Measurements from ENCODE around the gene PGBD2. TPM values are rescaled to one million over a fixed set of nuclear protein-coding genes. Genes with fewer than 3 reads are reported as not detected.
"Not testable (repeated sequence)": the region's sequence is repeated elsewhere in the genome, so short reads cannot be mapped to it uniquely, and the experiment has no call there.

PGBD2 gene
- total RNA-seq, 1 donor from 2014 or later: 3.3 TPM

GRCh38 chr1:248923352-248924338 lies 17.6 kb downstream of the PGBD2 start:
- ATAC-seq: no peak

GRCh38 chr1:248924696-248925532 lies 18.9 kb downstream of the PGBD2 start:
- intact Hi-C loops (cut with micrococcal nuclease): no loop called here
- DNase-seq (no peak), ATAC-seq (peak; percentile 75)

More at GRCh38 chr1:248923352-248924338, 17.6 kb downstream of the PGBD2 start:
- DNase-seq: no peak
- intact Hi-C loops (cut with micrococcal nuclease): no loop called here

GRCh38 chr1:248925859-248926258 lies 19.8 kb downstream of the PGBD2 start:
- DNase-seq; ATAC-seq; intact Hi-C loops (cut with micrococcal nuclease): not testable (repeated sequence)

GRCh38 chr1:248926401-248927182 lies 20.6 kb downstream of the PGBD2 start:
- intact Hi-C loops (cut with micrococcal nuclease): no loop called here
- DNase-seq: no peak
- ATAC-seq: no peak

DNA sequence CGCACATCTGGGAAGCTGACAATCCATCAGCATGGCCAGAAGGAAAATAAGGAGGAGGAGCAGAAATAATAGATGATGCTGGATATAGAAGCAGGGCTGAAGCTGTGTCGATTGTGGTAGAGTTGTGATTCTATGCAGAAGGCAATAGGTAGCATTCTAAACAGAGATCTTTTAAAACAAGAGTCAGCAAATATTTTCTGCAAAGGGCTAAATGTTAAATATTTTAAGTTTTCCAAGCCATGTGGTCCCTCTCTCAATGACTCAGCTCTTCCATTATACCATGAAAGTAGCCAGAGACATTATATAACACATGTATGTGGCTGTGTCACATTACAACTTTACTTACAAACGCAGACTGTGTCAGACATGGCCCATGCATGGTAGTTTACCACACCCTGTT lies 21.2 kb downstream of the PGBD2 start:
- intact Hi-C loops (cut with micrococcal nuclease); ATAC-seq; DNase-seq: not testable (repeated sequence)

DNA sequence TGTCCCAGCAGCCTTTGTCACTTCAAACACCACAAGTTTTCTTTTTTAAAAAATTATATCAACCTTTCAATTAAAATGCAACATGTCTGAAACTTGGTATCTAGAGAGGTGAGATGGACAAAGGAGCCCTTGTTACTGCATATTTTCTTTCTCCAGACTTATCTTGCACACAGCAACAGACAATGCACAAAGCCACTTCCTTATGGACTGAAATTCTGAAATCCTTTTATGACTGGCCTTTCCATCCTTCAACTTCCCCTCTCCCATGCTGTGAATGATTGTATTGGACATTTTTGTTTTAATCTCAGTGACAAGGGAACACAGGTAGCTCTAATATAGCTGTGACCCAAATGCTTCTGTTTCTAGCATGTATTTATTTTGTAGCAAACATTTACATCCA lies 22.1 kb downstream of the PGBD2 start:
- ATAC-seq; DNase-seq; intact Hi-C loops (cut with micrococcal nuclease): not testable (repeated sequence)

- intact Hi-C loops (cut with micrococcal nuclease); DNase-seq: not testable (repeated sequence)
Measured at GRCh38 chr1:248930037-248930436, 24.0 kb downstream of the PGBD2 start.

DNA sequence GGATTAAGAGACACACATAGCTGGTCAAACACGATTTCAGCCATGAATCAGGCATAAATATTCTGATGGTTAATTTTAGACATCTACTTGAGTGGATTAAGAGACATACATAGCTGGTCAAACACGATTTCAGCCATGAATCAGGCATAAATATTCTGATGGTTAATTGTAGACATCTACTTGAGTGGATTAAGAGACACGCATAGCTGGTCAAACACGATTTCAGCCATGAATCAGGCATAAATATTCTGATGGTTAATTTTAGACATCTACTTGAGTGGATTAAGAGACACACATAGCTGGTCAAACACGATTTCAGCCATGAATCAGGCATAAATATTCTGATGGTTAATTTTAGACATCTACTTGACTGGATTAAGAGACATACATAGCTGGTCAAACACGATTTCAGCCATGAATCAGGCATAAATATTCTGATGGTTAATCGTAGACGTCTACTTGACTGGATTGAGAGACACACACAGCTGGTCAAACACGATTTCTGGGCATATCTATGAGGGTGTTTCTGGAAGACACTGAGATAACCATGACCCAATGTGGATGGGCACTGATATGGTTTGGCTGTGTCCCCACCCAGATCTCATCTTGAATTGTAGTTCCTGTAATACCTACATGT lies 32.3 kb downstream of the PGBD2 start:
- intact Hi-C loops (cut with micrococcal nuclease); DNase-seq; ATAC-seq: not testable (repeated sequence)

More at GRCh38 chr1:248930037-248930436, 24.0 kb downstream of the PGBD2 start:
- ATAC-seq: not testable (repeated sequence)

GRCh38 chr1:248944134-248944999 lies 38.3 kb downstream of the PGBD2 start:
- intact Hi-C loops (cut with micrococcal nuclease); DNase-seq; ATAC-seq: not testable (repeated sequence)

DNA sequence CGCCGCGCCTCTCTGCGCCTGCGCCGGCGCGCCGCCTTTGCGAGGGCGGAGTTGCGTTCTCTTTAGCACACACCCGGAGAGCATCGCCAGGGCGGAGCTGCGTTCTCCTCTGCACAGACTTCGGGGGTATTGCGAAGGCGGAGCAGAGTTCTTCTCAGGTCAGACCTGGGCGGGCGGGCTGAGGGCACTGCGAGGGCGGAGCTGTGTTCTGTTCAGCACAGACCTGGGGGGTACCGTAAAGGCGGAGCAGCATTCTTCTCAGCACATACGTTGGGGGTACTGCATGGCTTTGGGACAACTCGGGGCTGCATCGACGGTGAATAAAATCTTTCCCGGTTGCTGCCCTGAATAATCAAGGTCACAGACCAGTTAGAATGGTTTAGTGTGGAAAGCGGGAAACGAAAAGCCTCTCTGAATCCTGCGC lies 39.0 kb downstream of the PGBD2 start:
- DNase-seq; ATAC-seq; intact Hi-C loops (cut with micrococcal nuclease): not testable (repeated sequence)

DNA sequence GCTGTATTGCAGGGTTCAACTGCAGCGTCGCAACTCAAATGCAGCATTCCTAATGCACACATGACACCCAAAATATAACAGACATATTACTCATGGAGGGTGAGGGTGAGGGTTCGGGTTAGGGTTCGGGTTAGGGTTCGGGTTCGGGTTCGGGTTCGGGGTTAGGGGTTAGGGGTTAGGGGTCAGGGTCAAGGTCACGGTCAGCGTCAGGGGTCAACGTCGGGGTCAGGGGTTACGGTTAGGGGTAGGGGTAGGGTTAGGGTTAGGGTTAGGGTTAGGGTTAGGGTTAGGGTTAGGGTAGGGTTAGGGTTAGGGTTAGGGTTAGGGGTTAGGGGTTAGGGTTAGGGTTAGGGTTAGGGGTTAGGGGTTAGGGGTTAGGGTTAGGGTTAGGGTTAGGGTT lies 39.4 kb downstream of the PGBD2 start:
- ATAC-seq: peak; percentile 78
- DNase-seq; intact Hi-C loops (cut with micrococcal nuclease): not testable (repeated sequence)

DNA sequence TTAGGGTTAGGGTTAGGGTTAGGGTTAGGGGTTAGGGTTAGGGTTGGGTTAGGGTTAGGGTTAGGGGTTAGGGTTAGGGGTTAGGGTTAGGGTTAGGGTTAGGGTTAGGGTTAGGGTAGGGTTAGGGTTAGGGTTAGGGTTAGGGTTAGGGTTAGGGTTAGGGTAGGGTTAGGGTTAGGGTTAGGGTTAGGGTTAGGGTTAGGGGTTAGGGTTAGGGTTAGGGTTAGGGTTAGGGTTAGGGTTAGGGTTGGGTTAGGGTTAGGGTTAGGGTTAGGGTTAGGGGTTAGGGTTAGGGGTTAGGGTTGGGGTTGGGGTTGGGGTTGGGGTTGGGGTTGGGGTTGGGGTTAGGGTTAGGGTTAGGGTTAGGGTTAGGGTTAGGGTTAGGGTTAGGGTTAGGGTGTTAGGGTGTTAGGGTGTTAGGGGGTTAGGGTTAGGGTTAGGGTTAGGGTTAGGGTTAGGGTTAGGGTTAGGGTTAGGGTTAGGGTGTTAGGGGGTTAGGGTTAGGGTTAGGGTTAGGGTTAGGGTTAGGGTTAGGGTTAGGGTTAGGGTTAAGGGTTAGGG lies 39.9 kb downstream of the PGBD2 start:
- intact Hi-C loops (cut with micrococcal nuclease); DNase-seq: not testable (repeated sequence)
- ATAC-seq: peak; percentile 72

Other genes with a start within 250 kb of the PGBD2 start
- gene OR14I1, start 203.5 kb upstream of the PGBD2 start, total RNA-seq: not detected
- gene LYPD8, start 150.5 kb upstream of the PGBD2 start, total RNA-seq: not detected
- gene SH3BP5L, start 80.3 kb upstream of the PGBD2 start, total RNA-seq: 20.1 TPM
- gene ZNF672, start 68.0 kb upstream of the PGBD2 start, total RNA-seq: 45.5 TPM
- 27.1 TPM for gene ZNF692, start 47.1 kb upstream of the PGBD2 start, total RNA-seq

Measured in left ventricle myocardium superior (tissue), 1 donor.